Glomerular visceral epithelial cell (primary cell): ENCODE data around the gene CDC5L.

Experiments used
- DNase-seq: peaks from one replicate; pipeline ENCODE4 v3.0.0-alpha.2; 2016; ENCODE audit errors: extremely low spot score

CDC5L gene

GRCh38 chr6:44373787-44374186 lies 13.7 kb upstream of the CDC5L start:
- DNase-seq, result no peak

GRCh38 chr6:44375071-44375470 lies 12.4 kb upstream of the CDC5L start:
- DNase-seq, result no peak

GRCh38 chr6:44377484-44377883 lies 10.0 kb upstream of the CDC5L start:
- DNase-seq, result no peak

- DNase-seq, result no peak
Observed at GRCh38 chr6:44377971-44378370, 9.5 kb upstream of the CDC5L start.

- DNase-seq, result no peak
Observed at GRCh38 chr6:44381739-44382138, 5.8 kb upstream of the CDC5L start.

- DNase-seq, result no peak
Observed at GRCh38 chr6:44386364-44386928, 1.1 kb upstream of the CDC5L start.

GRCh38 chr6:44386929-44387345 lies 569 bp upstream of the CDC5L start:
- DNase-seq, result no peak

- DNase-seq, result peak; percentile 8
Observed at GRCh38 chr6:44388135-44388487, 605 bp downstream of the CDC5L start.

- no peak for DNase-seq
Observed at GRCh38 chr6:44388887-44389286, 1.4 kb downstream of the CDC5L start.

GRCh38 chr6:44390158-44390683 lies 2.7 kb downstream of the CDC5L start:
- DNase-seq, result no peak

GRCh38 chr6:44395501-44395900 lies 8.0 kb downstream of the CDC5L start:
- DNase-seq, result no peak

GRCh38 chr6:44396968-44397367 lies 9.5 kb downstream of the CDC5L start:
- DNase-seq, result no peak

- no peak for DNase-seq
Observed at GRCh38 chr6:44397424-44398164, 10.1 kb downstream of the CDC5L start.

- DNase-seq, result no peak
Observed at GRCh38 chr6:44399991-44400390, 12.5 kb downstream of the CDC5L start.

GRCh38 chr6:44400572-44400971 lies 13.1 kb downstream of the CDC5L start:
- DNase-seq, result no peak

GRCh38 chr6:44401138-44401537 lies 13.6 kb downstream of the CDC5L start:
- DNase-seq, result no peak

- DNase-seq, result no peak
Observed at GRCh38 chr6:44404022-44404714, 16.7 kb downstream of the CDC5L start.

GRCh38 chr6:44404715-44405099 lies 17.2 kb downstream of the CDC5L start:
- DNase-seq, result no peak

- no peak for DNase-seq
Observed at GRCh38 chr6:44407951-44408670, 20.6 kb downstream of the CDC5L start.

GRCh38 chr6:44409207-44409794 lies 21.8 kb downstream of the CDC5L start:
- DNase-seq, result no peak

- DNase-seq, result no peak
Observed at GRCh38 chr6:44410363-44410762, 22.9 kb downstream of the CDC5L start.

- no peak for DNase-seq
Observed at GRCh38 chr6:44411141-44411540, 23.6 kb downstream of the CDC5L start.
